Hematopoietic multipotent progenitor cell treated with erythropoietin and hydrocortisone succinate and interleukin-3 and kit ligand, for 4 days (in vitro differentiated cells): Measurements from ENCODE around the gene AMIGO3.
"Not testable (repeated sequence)": the region's sequence is repeated elsewhere in the genome, so short reads cannot be mapped to it uniquely, and the experiment has no call there.

ENCODE experiments used
- DNase-seq: peaks from one replicate; pipeline ENCODE4 v3.0.0-alpha.2; 2015

Gene AMIGO3

DNA sequence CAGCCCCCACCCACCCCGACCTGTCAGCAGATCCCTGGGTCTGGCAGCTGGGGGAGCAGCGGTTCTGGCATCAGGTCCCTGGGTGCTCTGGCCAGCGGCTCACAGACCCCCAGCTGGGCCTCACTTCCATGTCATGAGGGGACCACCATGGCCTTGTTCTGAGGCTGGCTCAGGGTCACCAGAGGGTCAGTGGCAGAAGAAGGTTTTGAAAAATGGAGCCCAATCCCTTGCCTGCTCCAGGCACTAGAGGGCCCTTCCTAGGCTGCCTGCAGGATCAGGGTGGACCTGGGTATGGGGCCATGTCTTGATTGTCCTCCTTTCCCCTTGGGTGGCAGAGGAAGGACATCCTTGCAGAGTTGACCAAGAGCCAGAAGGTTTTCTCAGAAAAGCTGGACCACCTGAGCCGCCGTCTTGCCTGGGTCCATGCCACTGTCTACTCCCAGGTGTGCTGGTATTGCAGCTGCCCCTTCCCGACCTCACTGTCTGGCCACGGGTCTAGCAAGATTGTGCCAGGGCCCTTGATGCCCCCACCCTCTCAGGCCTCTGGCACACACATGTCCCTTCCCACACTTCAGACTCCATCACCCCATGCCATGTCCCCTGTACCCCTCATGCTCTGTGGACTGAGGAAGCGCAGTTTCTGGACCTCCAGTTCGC is 12.9 kb downstream of the AMIGO3 start:
- DNase-seq = no peak

DNA sequence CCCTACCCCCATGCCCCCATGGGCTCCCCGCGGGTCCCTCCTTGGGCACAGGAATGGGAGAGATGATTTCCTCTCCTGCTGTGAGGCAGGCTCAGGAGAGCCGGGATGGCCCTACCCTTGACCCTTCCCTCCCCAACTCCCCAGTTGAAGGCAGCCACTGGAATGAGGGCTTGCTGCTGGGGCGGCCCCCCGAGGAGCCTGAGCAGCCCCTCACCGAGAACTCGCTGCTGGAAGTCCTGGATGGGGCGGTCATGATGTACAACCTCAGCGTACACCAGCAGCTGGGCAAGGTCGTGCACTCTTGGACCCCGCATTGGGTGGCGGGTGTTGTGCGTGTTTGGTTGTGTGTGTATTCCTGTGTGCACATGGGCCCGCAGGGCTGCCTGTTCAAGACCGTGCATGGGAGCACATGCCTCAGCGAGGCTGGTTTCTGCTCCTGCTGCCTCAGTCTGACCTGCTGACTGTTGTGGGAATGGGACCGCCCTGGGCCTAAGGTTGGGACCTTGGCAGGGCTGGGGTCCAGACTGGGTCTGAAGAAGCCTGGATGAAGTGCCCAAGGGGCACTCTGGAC is 14.0 kb downstream of the AMIGO3 start:
- DNase-seq = no peak

- DNase-seq = no peak
These were observed 14.9 kb downstream of the AMIGO3 start for GRCh38 chr3:49704629-49705028.

- no peak for DNase-seq
These were observed 15.5 kb downstream of the AMIGO3 start for GRCh38 chr3:49703956-49704355.

DNA sequence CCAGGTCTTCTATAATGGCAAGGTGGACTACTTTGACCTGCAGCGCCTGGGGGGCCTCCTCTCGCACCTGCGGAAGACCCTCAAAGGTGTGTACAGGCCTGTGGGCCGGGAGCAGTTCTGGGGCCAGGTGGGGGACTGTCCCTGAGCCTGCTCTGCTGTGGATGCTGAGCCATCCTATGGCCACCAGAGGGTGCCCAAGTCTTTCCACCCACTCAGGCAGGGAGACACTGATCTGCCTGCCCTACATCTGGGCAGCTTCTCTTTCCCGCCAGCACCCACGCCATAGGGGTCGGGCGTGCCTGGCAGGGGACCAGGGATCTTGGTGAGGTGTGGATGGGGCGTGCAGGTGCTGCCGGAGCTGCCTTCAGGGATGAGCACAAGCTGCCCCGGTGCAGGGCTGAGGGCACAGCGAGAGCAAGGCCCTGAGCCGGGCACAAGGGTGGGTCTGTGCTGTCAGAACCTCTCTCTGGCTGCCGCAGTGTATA is 16.0 kb downstream of the AMIGO3 start:
- DNase-seq = peak; percentile 88

- no peak for DNase-seq
These were observed 16.8 kb downstream of the AMIGO3 start for GRCh38 chr3:49702672-49703071.

DNA sequence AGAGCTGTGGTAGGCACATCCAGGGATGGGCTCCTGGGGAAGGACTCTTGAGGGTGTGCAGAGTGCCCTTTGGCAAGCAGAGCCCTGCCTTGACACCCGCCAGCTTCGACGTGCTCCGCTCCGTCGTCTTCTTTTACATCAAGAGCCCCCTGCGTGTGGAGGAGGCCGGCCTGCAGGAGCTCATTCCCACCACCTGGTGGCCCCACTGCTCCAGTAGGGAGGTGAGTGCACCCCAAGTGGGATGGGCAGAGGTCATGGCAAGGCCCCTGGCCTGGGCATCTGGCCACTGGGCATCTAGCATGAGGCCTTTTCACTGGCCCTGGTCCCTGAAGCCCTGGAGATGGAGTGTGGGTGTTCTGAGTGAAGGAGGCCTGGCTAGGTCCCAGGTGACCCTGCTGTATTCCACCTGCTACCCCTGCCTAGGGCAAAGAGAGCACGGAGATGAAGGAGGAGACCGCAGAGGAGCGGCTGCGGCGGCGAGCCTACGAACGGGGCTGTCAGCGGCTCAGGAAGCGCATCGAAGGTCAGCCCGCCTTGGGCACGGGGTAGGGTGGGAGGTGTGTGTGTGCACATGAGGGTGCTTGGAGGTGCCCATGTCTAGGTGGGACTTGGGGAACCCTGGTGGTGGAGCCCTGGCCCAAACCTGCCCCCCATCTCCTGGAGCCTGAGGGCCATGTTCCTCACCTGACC is 18.0 kb downstream of the AMIGO3 start:
- DNase-seq = peak; percentile 60

DNA sequence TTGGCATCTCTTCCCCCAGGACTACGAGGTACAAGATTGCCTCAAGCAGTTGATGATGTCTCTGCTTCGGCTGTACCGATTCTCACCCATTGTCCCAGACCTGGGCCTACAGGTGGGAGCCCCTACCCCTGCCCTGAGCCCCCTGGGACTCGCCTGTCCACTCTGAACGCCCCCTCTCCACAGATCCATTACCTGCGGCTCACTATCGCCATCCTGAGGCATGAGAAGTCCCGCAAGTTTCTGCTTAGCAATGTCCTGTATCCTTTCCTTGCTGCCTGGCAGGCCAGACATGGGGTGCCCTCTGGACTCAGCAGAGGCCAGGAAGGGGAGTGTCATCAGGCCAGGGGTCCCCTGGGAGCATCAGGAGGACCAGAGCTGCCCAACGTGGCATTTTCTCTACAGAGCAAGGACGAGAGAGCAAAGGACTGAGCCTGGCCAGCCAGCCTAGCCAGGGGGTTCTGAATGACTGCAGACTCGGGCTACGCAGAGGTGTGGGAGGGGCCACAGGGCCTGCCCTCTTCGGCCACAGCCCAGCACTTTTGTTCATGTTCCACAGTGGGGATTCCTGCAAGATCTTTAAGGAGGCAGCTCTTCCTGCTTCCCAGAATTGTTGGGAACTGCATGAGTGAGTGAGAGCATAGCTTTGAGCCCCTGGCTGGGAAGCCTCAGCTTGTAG is 18.9 kb downstream of the AMIGO3 start:
- no peak for DNase-seq

DNA sequence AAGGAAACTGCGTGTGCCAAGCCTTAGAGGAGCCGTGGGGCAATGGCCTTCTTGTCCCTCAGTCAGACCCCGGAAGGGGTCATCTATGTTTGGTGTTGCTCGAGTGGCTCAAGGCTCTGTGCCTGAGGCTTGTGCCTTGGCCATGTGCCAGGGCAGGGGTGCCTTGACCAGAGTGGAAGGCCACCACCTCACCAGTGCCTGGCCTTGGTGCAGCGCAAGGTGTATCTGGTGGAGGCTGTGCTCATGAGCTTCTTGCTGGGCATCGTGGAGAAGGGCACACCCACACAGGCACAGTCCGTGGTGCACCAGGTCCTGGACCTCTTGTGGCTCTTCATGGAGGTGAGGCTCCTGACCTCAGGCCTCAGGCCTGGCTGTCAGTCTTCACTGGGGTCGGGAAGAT is 19.5 kb downstream of the AMIGO3 start:
- no peak for DNase-seq

DNA sequence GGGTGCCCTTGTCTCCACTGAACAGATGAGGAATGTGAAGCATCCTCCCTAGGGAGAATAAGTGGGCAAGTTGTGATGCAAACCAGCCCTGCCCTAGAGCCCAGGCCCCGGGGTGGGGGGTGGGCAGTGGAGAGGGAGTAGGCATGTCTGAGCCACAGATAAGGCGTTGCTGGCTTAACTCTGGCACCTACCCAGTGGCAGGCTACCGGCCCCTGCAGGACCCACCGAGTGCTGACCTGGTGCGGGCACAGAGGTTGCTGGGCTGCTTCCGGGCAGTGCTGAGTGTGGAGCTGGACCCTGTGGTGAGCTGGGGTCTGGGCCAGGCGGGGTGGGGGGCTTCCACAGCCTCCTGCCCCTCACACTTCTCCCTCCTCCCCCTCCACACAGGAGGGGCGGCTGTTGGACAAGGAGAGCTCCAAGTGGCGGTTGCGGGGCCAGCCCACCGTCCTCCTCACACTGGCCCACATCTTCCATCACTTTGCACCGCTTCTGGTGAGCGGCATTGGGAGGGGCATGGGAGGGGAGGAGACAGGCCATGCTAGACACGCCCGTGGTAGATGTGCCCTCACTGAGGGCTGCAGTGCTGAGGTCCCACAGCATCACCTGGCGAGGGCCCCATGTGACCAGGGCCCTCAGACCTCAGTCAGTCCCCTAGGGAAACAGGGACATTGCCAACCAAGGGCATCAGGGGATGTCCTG is 20.1 kb downstream of the AMIGO3 start:
- DNase-seq = peak; percentile 55

DNA sequence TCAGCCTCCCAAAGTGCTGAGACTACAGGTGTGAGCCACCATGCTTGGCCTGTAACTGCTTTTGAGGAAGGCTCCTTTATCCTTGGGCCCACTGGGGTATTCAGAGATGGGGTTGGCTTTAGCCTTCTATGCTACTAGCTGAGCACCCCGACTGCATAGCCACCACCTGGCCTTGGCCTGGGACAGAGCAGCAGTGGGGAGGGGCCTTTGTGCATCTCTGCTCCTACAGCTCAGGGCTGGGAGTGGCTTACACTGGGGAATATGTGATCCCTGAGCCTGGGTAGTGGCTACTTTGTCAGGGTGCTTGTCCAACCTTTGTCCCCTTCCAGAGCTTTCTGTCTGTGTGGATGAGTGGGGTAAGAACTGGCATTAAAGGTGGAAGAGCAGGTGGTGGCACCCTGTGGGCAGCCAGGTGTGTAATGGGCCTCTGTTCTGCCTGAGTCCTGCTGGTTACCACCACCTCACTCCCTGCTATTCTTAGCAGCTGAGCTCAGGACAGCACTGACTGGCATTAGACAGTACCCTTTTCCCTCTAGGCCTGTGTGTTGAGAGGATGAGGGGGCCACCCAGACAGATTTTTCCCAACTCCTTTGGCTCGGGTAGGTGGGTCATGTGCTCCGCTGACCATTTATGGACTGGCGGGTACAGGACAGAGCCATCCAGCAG is 24.0 kb downstream of the AMIGO3 start:
- not testable (repeated sequence) for DNase-seq

DNA sequence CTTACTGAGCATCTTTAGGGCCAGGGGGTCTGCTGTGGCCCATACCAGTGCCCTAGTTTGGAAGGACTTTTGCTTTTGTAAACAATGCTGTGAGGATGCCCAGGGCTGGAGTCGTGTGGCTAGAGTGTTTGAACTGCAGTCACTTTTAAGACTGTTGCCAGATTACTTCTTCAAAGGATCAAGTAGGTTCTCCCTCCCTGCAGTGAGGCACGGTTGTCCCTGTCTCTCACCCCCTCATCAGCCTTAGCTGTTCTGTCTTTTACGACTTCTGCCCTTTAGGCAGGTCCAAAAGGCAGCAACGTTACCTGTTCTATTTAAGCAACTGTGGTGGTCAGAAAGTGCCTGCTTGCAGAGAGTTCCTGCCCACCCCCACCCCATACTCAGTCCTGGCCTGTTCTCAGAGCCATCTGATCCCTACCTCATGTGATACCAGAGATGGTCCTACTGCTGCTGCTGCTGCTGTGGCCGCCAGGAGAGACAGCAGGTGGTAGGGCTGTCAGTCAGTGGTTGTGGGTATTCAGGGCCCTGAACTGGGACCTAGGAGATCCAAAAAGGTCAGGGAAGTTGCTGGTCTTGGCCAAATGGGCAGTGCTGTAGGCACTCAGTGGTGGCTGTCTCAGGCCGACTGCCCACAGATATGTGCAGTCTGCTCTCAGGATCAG is 24.9 kb downstream of the AMIGO3 start:
- DNase-seq = not testable (repeated sequence)

DNA sequence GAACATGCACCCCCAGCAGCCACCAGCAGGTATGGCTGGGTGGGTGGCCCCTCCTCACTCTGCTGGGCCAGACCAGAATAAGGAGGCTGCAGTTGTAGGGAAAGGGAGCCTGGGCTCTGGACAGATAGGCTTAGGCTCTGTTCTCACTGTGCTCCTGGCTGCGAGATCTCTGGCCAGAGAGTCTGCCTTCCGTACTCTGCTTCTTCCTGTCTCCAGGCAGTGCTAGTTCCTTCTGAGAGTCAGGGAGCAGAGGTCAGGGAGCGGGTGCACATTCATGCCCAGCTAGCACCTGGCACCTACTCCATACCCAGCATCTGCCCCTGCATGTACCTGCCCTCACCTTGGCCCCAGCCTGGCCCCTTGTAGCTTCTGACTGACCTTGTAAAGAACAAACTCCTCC is 28.0 kb downstream of the AMIGO3 start:
- not testable (repeated sequence) for DNase-seq

GRCh38 chr3:49690856-49691255 is 28.6 kb downstream of the AMIGO3 start:
- not testable (repeated sequence) for DNase-seq

GRCh38 chr3:49689908-49690624 is 29.4 kb downstream of the AMIGO3 start:
- peak; percentile 79 for DNase-seq

- peak; percentile 95 for DNase-seq
These were observed 30.2 kb downstream of the AMIGO3 start, which contains the start of the genes MST1 and RNF123 for GRCh38 chr3:49689046-49689907. TSS of gene MST1 (minus strand) at chr3:49689474. CDS start at chr3:49688691, 783 bp downstream. TSS of gene RNF123 (plus strand) at chr3:49689557. CDS start at chr3:49691166, 1,609 bp downstream.

DNA sequence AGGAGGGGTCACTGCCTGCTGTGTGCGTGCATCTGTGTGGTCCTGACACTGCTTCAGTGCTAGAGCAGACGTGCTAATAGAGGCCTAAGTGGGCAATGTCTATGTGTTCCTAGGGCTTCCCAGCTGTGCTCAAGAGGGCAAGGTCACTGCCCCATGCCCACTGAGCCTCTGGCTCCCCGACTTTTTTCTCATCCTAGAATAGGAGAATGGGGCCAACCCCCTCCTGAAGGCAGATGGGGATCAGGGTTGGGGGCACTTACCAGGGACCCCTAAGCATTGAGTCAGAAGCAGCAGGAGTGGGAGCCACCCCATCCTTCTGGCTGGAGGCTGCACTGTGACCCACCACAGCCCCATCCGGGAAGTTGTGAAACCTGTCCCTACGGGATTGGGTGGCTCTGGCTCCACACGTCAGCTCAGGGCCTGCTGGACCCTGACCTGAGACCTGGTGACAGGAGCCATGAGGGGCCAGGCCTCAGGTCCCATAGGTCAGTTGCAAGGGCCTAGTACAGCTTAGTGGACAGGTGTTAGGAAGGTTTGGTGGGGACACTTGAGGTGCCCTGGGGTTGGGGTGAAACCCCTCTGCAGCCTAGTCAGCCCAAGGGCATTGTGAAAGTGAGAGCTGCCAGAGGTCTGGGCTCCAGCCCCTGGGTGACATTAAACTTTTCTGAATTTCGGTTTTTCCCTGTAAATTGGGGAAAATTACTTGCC is 31.0 kb downstream of the AMIGO3 start:
- DNase-seq = peak; percentile 27

DNA sequence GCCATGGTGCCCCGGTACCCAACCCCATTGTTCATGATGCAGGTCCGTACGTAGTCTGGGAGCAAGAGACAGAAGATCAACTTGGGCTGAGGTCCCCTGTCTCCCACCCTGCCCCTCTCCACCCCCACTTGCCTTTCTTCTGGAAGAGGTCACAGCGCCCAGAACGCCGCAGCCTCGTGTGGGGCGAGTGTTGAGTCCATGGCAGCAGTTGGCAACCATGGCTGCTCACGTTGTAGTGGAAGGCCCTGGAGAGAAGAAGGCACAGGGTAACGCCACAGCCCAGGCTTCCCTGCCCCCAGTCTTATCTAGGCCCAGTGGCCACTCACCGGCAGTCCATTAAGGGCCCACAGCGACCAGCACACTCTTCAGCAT is 32.1 kb downstream of the AMIGO3 start:
- not testable (repeated sequence) for DNase-seq

DNA sequence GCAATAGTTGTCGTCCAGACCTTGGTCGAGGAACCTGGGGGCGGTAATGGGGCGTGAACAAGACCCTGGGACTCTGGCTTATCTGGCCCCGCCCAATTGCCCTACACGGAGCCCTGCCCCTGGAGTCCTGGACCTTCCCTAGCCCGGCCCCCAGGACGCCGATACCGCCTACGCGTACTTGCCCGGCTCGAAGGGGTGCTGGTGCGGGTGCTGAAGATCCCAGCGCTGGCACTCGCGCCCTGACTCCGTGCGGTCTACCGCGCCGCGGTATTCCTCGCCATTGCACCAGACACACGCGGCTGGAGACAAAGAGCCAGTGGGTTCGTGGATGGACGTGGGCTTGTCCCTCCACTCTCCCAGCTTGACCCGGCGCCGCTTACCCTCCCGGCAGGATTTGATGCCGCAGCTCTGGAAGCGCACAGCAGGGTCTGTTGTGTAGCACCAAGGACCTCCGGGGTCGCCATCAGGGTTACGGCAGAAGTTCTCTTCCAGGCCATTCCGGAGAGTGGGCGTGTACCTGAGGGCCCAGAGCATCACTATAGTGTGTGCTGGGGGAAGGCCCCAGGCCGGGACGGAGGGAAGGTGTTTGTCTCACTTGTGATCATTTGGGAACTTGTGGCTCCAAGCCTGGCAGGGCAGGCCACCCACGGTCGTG is 32.6 kb downstream of the AMIGO3 start:
- DNase-seq = peak; percentile 92
